ENCODE results near the gene TRAPPC2B.

DNA sequence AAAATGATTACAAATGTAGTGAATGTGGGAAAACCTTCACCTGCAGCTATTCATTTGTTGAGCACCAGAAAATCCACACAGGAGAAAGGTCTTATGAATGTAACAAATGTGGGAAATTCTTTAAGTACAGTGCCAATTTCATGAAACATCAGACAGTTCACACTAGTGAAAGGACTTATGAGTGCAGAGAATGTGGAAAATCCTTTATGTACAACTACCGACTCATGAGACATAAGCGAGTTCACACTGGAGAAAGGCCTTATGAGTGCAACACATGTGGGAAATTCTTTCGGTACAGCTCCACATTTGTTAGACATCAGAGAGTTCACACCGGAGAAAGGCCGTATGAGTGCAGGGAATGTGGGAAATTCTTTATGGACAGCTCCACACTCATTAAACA, 35.5 kb downstream of the TRAPPC2B start:
- TF ChIP-seq, protein P1, sequence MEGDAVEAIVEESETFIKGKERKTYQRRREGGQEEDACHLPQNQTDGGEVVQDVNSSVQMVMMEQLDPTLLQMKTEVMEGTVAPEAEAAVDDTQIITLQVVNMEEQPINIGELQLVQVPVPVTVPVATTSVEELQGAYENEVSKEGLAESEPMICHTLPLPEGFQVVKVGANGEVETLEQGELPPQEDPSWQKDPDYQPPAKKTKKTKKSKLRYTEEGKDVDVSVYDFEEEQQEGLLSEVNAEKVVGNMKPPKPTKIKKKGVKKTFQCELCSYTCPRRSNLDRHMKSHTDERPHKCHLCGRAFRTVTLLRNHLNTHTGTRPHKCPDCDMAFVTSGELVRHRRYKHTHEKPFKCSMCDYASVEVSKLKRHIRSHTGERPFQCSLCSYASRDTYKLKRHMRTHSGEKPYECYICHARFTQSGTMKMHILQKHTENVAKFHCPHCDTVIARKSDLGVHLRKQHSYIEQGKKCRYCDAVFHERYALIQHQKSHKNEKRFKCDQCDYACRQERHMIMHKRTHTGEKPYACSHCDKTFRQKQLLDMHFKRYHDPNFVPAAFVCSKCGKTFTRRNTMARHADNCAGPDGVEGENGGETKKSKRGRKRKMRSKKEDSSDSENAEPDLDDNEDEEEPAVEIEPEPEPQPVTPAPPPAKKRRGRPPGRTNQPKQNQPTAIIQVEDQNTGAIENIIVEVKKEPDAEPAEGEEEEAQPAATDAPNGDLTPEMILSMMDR (IDR thresholded peaks at IDR 0.05) = no peak
- TF ChIP-seq POLR2A (IDR thresholded peaks at IDR 0.05) = no peak

Measured in esophagus squamous epithelium (tissue), 4 donors.